MM.1S (cell line): ENCODE measurements around the gene FHIT.

Experiments
- DNase-seq: peaks from one replicate; pipeline ENCODE4 v3.0.0-alpha.2; 2015
- H2AFZ ChIP-seq: fragments of 300-600 bp; sonication (generic); 2 replicates; pipeline ENCODE4 v1.6.0; 2016; ENCODE audit warnings: antibody characterized with exemption, low read length
- H3F3A ChIP-seq: fragments of 300-600 bp; sonication (generic); 2 replicates; pipeline ENCODE4 v1.6.1; 2016; ENCODE audit warnings: mild to moderate bottlenecking, antibody characterized with exemption, low read length, moderate library complexity, mixed read lengths; ENCODE audit not compliant: insufficient read depth
- H3K27ac ChIP-seq: fragments of 300-600 bp; sonication (generic); 2 replicates; pipeline ENCODE4 v1.5.1; 2016; ENCODE audit warnings: mild to moderate bottlenecking, low read length
- H3K27me3 ChIP-seq: fragments of 300-600 bp; sonication (generic); replicated peaks from 2 replicates; pipeline ENCODE4 v1.6.0; 2016; ENCODE audit warnings: low read length; ENCODE audit not compliant: insufficient read depth
- H3K36me3 ChIP-seq: fragments of 300-600 bp; sonication (generic); replicated peaks from 2 replicates; pipeline ENCODE4 v1.6.1; 2016; ENCODE audit warnings: mild to moderate bottlenecking, low read length, mixed read lengths; ENCODE audit not compliant: insufficient read depth
- H3K4me1 ChIP-seq: fragments of 300-600 bp; sonication (generic); 2 replicates; pipeline ENCODE4 v1.6.1; 2016; ENCODE audit warnings: low read length, mixed read lengths
- H3K4me2 ChIP-seq: fragments of 300-600 bp; sonication (generic); 2 replicates; pipeline ENCODE4 v1.6.0; 2016; ENCODE audit warnings: low read depth, low read length
- H3K4me3 ChIP-seq: fragments of 300-600 bp; sonication (generic); 2 replicates; pipeline ENCODE4 v1.5.1; 2016; ENCODE audit warnings: low read length, mixed read lengths
- H3K79me2 ChIP-seq: fragments of 300-600 bp; sonication (generic); 2 replicates; pipeline ENCODE4 v1.6.1; 2016; ENCODE audit warnings: mixed run types, low read length, mixed read lengths
- H3K9ac ChIP-seq: fragments of 300-600 bp; sonication (generic); 2 replicates; pipeline ENCODE4 v1.6.1; 2016; ENCODE audit warnings: low read length, mixed read lengths
- H3K9me2 ChIP-seq: fragments of 300-600 bp; sonication (generic); replicated peaks from 2 replicates; pipeline ENCODE4 v1.6.1; 2016; ENCODE audit warnings: mild to moderate bottlenecking, low read length, mixed read lengths; ENCODE audit not compliant: insufficient read depth
- H3K9me3 ChIP-seq: fragments of 300-600 bp; sonication (generic); replicated peaks from 2 replicates; pipeline ENCODE4 v1.6.1; 2016; ENCODE audit warnings: mild to moderate bottlenecking, low read length, mixed read lengths; ENCODE audit not compliant: insufficient read depth
- H4K20me1 ChIP-seq: fragments of 300-600 bp; sonication (generic); 2 replicates; pipeline ENCODE4 v1.6.1; 2016; ENCODE audit warnings: mild to moderate bottlenecking, low read length, moderate library complexity, mixed read lengths; ENCODE audit not compliant: insufficient read depth
- EZH2 ChIP-seq: fragments of 300-600 bp; sonication (generic); optimal IDR thresholded peaks from 2 replicates; pipeline ENCODE3; 2017; ENCODE audit warnings: low read depth, mild to moderate bottlenecking, antibody characterized with exemption, low read length, mixed read lengths
- EZH2phosphoT487 ChIP-seq: fragments of 300-600 bp; sonication (generic); IDR thresholded peaks from 2 replicates; pipeline ENCODE4 v1.6.1; 2018; ENCODE audit warnings: antibody characterized with exemption, low read length
- TF ChIP-seq, protein P1 (sequence below): fragments of 300-600 bp; sonication (generic); IDR thresholded peaks from 2 replicates; pipeline ENCODE4 v1.5.1; 2016; ENCODE audit warnings: antibody characterized with exemption, low read length, mixed read lengths

The FHIT gene

DNA sequence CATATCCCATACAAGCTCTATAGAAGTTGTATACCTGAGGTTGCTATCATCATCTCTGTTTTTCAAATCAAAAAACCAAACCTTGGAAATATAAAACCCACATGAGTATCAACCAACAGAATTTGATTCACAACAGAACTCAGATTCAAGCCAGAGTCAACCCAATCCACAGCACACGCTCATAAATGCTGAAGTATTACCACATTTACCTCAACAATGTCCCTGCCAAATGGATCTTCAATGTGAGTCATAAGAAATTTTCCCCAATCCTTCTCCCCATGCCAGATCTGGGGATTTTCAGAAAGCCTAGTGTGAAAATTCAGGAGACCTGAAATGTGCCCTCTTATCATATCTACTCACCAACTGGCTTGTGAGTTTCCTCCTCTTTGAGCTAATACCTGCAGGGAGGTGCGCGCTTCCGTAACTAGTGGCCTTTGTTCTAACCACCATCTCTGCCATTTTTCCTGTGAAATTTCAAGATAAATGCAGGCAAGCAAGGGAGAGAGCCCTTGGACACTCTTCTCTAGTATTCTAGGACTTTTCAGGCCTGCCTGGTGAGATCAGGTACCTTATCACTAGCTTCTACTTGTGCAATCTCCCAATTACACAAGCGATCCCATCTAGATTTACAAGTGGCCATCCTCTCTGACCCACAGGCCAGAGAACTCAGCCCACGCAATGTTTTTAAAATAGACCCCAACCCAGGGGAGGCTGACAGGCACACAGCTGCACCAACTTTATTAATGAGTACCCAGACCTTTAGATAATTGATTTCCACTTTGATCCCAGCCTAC is 1124.5 kb downstream of the FHIT start:
- Histone ChIP-seq H3K4me2 (no peak overlapping the region), H2AFZ (no peak overlapping the region), H3K9me2 (no peaks in the 10 kb centered on the region), H3K4me1 (no peaks in the 10 kb centered on the region), H3K36me3 (no peaks in the 10 kb centered on the region), H4K20me1 (no peaks in the 10 kb centered on the region), H3K9ac (no peak overlapping the region), H3K27me3 (no peaks in the 10 kb centered on the region), H3K79me2 (no peaks in the 10 kb centered on the region), H3K9me3 (no peaks in the 10 kb centered on the region), H3F3A (no peaks in the 10 kb centered on the region), H3K27ac (no peak overlapping the region), H3K4me3 (no peak overlapping the region)
- TF ChIP-seq, protein P1, sequence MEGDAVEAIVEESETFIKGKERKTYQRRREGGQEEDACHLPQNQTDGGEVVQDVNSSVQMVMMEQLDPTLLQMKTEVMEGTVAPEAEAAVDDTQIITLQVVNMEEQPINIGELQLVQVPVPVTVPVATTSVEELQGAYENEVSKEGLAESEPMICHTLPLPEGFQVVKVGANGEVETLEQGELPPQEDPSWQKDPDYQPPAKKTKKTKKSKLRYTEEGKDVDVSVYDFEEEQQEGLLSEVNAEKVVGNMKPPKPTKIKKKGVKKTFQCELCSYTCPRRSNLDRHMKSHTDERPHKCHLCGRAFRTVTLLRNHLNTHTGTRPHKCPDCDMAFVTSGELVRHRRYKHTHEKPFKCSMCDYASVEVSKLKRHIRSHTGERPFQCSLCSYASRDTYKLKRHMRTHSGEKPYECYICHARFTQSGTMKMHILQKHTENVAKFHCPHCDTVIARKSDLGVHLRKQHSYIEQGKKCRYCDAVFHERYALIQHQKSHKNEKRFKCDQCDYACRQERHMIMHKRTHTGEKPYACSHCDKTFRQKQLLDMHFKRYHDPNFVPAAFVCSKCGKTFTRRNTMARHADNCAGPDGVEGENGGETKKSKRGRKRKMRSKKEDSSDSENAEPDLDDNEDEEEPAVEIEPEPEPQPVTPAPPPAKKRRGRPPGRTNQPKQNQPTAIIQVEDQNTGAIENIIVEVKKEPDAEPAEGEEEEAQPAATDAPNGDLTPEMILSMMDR, result no peak
- TF ChIP-seq EZH2 (no peak), EZH2phosphoT487 (no peak)
- DNase-seq, result no peak

DNA sequence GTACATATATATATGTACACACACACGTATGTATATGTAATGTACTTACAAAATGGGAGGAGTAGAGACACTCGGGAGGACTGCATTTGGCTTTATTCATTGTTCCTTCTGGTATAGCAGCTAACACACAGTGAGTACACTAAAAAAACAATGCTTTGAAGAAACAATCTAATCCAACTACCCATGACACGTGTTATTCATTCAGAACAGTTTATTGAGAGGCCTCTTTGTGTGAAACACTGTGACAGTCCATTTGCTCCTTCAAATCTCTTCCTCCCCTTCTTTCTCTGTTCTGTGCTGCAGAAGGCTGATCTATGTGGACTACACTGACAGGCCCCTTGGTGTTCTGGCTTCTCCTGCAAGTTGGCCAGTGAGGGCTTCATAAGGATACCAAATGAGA is 1125.6 kb downstream of the FHIT start:
- no peaks in the 10 kb centered on the region for H4K20me1 ChIP-seq
- TF ChIP-seq EZH2, result no peak
- TF ChIP-seq EZH2phosphoT487, result no peak
- TF ChIP-seq, protein P1, result no peak
- H2AFZ ChIP-seq, result no peak overlapping the region

DNA sequence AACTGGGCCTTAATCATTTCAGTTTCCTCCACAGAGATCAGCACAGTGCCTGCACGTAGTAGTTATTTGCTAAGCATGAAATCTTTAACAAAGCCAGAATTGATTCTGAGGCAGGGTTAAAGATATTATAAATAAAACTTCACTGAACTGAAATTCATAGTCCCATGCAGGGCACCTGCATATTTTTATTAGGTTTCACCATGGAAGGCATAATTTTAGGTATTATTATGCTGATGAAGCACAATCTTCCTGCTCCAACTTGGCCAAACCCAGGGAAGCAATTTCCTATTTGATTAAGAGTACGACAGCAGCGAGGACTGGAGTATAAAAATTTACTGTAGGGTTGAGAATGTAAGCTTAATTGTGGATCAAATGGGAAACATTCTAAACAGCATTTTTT is 1131.0 kb downstream of the FHIT start:
- Histone ChIP-seq H3F3A (no peaks in the 10 kb centered on the region), H3K27ac (no peak overlapping the region), H3K36me3 (no peaks in the 10 kb centered on the region), H3K4me2 (no peak overlapping the region), H3K4me3 (no peak overlapping the region), H3K9me2 (no peaks in the 10 kb centered on the region), H3K9me3 (no peaks in the 10 kb centered on the region), H3K79me2 (no peaks in the 10 kb centered on the region), H2AFZ (no peak overlapping the region), H4K20me1 (no peaks in the 10 kb centered on the region), H3K9ac (no peak overlapping the region), H3K4me1 (no peaks in the 10 kb centered on the region), H3K27me3 (no peaks in the 10 kb centered on the region)
- no peak for DNase-seq
- TF ChIP-seq EZH2, result no peak
- TF ChIP-seq EZH2phosphoT487, result no peak
- TF ChIP-seq, protein P1, result no peak

More for the DNA sequence above, 1125.6 kb downstream of the FHIT start:
- Histone ChIP-seq H3K9me3 (no peaks in the 10 kb centered on the region), H3K79me2 (no peaks in the 10 kb centered on the region), H3K9ac (no peak overlapping the region), H3K27ac (no peak overlapping the region), H3K27me3 (no peaks in the 10 kb centered on the region), H3F3A (no peaks in the 10 kb centered on the region), H3K4me3 (no peak overlapping the region), H3K36me3 (no peaks in the 10 kb centered on the region), H3K4me1 (no peaks in the 10 kb centered on the region), H3K9me2 (no peaks in the 10 kb centered on the region), H3K4me2 (no peak overlapping the region)
- DNase-seq, result no peak
